Suprapubic skin (tissue), 4 donors: ENCODE measurements around the gene DDIT3.

ENCODE experiments used
- CTCF ChIP-seq, 2 donors: fragments of 200-600 bp in 1 of 2; fragments of 450-650 bp in 1 of 2; sonication (generic) in 1 of 2; IDR thresholded peaks; one replicate each; pipeline ENCODE4 v1.5.1; 2016 to 2019; ENCODE audit warnings: antibody characterized with exemption in 2 of 2, mild to moderate bottlenecking in 1 of 2, moderate library complexity in 1 of 2
- EP300 ChIP-seq: sonication (generic); formaldehyde crosslinking; IDR thresholded peaks from one replicate; pipeline ENCODE4 v1.6.1; 2017; ENCODE audit warnings: antibody characterized with exemption
- POLR2A ChIP-seq, 2 donors: fragments of 450-650 bp; IDR thresholded peaks; one replicate each; pipeline ENCODE4 v1.6.1; 2017; ENCODE audit warnings: antibody characterized with exemption in 2 of 2, mild to moderate bottlenecking in 2 of 2, moderate library complexity in 2 of 2
- POLR2AphosphoS5 ChIP-seq, 3 donors: sonication (generic); formaldehyde crosslinking; IDR thresholded peaks; one replicate each; pipeline ENCODE4 v1.6.1; 2017; ENCODE audit warnings: antibody characterized with exemption in 3 of 3

DNA sequence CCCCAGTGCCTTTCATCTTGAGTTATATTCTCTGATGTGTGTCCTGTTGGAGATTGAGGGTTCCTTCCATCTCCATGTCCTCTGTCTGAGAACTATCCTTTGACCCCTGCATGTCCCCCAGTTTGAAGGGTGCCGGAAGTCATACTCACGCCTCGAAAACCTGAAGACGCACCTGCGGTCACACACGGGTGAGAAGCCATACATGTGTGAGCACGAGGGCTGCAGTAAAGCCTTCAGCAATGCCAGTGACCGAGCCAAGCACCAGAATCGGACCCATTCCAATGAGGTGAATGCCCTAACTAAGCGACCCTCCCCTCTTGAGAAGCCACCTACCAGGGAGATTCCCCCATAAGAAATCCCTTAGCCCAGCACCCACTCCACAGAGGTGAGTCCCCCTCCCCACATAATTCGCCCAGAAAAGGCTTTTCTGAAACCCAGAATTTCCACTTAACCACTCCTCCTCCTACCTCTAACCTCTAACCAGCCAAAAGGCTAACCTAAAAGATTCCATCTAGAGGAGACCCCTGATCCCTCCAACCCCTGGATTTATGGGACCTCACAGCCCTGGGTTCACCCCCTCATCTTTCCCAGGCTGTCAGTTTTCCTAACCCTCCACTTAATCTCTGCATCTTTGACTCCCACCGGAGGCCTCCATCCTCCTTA is 53.0 kb downstream of the DDIT3 start:
- TF ChIP-seq POLR2A (IDR thresholded peaks at IDR 0.05) (no peak), POLR2AphosphoS5 (IDR thresholded peaks at IDR 0.05) (no peak), CTCF (IDR thresholded peaks at IDR 0.05) (no peak), EP300 (no peak)
